ENCODE measurements around the gene TMEM132A.

The TMEM132A gene

DNA sequence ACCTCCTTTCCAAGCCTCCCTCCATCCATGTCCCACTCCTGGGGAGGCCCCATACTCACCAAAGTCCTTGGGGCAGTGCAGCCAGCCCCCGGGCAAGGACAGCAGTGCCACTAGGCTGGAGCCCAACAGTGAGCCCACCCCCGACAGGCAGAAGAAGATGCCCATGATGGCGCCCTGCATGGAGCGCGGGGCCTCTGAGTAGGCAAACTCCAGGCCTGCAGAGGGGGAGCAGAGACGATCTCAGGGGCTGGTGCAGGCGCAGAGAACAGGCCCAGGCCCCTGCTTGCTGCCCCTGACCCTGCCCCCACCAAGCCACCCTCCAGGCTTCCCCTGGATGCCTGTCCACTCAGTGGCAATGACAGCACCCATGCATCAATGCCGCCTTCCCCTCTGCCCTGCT, 13.6 kb downstream of the TMEM132A start:
- Histone ChIP-seq H4K20me1 (ENCODE audit: insufficient read depth, low read length) (no peaks in the 10 kb centered on the region), H3K4me1 (ENCODE audit: insufficient read depth, low read length) (no peaks in the 10 kb centered on the region), H3K27ac (ENCODE audit: low read length) (no peak overlapping the region), H3K36me3 (ENCODE audit: insufficient read depth, low read length) (no peaks in the 10 kb centered on the region), H2AFZ (ENCODE audit: low read depth, low read length) (no peak overlapping the region), H3K79me2 (ENCODE audit: insufficient read depth, low read length) (no peaks in the 10 kb centered on the region), H3K4me2 (ENCODE audit: insufficient read depth, low read length) (no peak overlapping the region), H3K9me3 (ENCODE audit: insufficient read depth, low read length, severe bottlenecking) (no peaks in the 10 kb centered on the region), H3K4me3 (ENCODE audit: low read depth in 1 of 2, low read length in 2 of 2) (no peak overlapping the region), H3K9ac (ENCODE audit: low read depth, low read length) (no peak overlapping the region), H3K27me3 (ENCODE audit: insufficient read depth, low read length, poor library complexity) (peaks cover 4% of the 10 kb centered on the region)
- ATAC-seq (ENCODE audit: insufficient read depth, low read depth) (no peak), DNase-seq (no peak)
- no peak for TF ChIP-seq EZH2 (IDR thresholded peaks at IDR 0.05; ENCODE audit: borderline replicate concordance, low read depth, low read length, severe bottlenecking)
- TF ChIP-seq CTCF (IDR thresholded peaks at IDR 0.05; ENCODE audit: borderline replicate concordance, extremely low read depth, low read length, poor library complexity, severe bottlenecking) = no peak

DNA sequence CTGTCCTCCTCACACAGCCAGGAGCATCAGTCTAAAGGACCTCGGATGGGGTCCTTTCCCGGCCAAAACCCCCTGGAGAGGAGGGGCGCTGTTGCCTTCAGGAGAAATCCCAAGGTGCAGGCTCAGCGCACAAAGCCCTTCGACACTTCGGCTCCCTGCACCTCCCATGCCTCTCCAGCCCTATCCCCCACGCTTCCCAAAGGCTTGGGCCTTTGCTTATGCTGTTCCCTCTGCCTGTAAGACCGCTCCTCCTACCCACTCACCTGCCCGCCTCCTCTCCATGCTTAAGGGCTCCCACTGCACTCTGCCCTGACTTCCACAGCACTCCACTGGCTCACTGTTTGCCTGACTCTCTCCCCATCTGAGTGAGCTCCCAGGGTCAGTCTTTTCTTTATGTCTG, 14.2 kb downstream of the TMEM132A start:
- Histone ChIP-seq H3K4me3 (ENCODE audit: low read depth in 1 of 2, low read length in 2 of 2) (no peak overlapping the region), H3K27me3 (ENCODE audit: insufficient read depth, low read length, poor library complexity) (peaks cover 4% of the 10 kb centered on the region), H3K9me3 (ENCODE audit: insufficient read depth, low read length, severe bottlenecking) (no peaks in the 10 kb centered on the region), H3K9ac (ENCODE audit: low read depth, low read length) (no peak overlapping the region), H3K79me2 (ENCODE audit: insufficient read depth, low read length) (no peaks in the 10 kb centered on the region), H2AFZ (ENCODE audit: low read depth, low read length) (no peak overlapping the region), H3K36me3 (ENCODE audit: insufficient read depth, low read length) (no peaks in the 10 kb centered on the region), H3K27ac (ENCODE audit: low read length) (no peak overlapping the region), H4K20me1 (ENCODE audit: insufficient read depth, low read length) (no peaks in the 10 kb centered on the region), H3K4me1 (ENCODE audit: insufficient read depth, low read length) (no peaks in the 10 kb centered on the region), H3K4me2 (ENCODE audit: insufficient read depth, low read length) (no peak overlapping the region)
- no peak for ATAC-seq (ENCODE audit: insufficient read depth, low read depth)
- TF ChIP-seq CTCF (IDR thresholded peaks at IDR 0.05; ENCODE audit: borderline replicate concordance, extremely low read depth, low read length, poor library complexity, severe bottlenecking) (no peak), EZH2 (IDR thresholded peaks at IDR 0.05; ENCODE audit: borderline replicate concordance, low read depth, low read length, severe bottlenecking) (no peak)
- DNase-seq = no peak

DNA sequence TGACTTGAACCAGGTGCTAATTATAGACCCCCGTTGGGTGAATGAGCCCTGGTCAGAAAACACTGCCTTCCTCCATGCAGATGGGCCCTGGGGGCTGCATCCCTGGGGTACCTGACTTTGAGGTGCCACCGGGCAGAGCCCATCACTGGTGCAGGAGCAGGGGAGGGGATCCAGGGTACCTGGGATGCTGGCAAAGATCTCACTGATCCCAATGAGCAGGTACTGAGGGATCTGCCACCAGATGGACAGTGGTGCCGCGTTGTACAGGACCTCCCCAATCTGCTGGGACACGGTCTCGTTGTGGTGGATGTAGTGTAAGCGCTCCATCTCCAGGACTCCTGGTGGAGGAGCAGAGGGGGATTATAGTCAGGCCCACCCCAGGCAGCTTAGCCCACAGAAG, 15.0 kb downstream of the TMEM132A start:
- DNase-seq (no peak), ATAC-seq (ENCODE audit: insufficient read depth, low read depth) (no peak)
- no peaks in the 10 kb centered on the region for H3K4me1 ChIP-seq (ENCODE audit: insufficient read depth, low read length)
- H3K9me3 ChIP-seq (ENCODE audit: insufficient read depth, low read length, severe bottlenecking) = no peaks in the 10 kb centered on the region
- no peaks in the 10 kb centered on the region for H4K20me1 ChIP-seq (ENCODE audit: insufficient read depth, low read length)
- H3K79me2 ChIP-seq (ENCODE audit: insufficient read depth, low read length) = no peaks in the 10 kb centered on the region
- H3K4me3 ChIP-seq (ENCODE audit: low read depth in 1 of 2, low read length in 2 of 2) = no peak overlapping the region
- peaks cover 4% of the 10 kb centered on the region for H3K27me3 ChIP-seq (ENCODE audit: insufficient read depth, low read length, poor library complexity)
- TF ChIP-seq EZH2 (IDR thresholded peaks at IDR 0.05; ENCODE audit: borderline replicate concordance, low read depth, low read length, severe bottlenecking) (no peak), CTCF (IDR thresholded peaks at IDR 0.05; ENCODE audit: borderline replicate concordance, extremely low read depth, low read length, poor library complexity, severe bottlenecking) (no peak)
- H3K36me3 ChIP-seq (ENCODE audit: insufficient read depth, low read length) = no peaks in the 10 kb centered on the region
- H3K27ac ChIP-seq (ENCODE audit: low read length) = no peak overlapping the region
- no peak overlapping the region for H3K9ac ChIP-seq (ENCODE audit: low read depth, low read length)
- no peak overlapping the region for H2AFZ ChIP-seq (ENCODE audit: low read depth, low read length)
- no peak overlapping the region for H3K4me2 ChIP-seq (ENCODE audit: insufficient read depth, low read length)

DNA sequence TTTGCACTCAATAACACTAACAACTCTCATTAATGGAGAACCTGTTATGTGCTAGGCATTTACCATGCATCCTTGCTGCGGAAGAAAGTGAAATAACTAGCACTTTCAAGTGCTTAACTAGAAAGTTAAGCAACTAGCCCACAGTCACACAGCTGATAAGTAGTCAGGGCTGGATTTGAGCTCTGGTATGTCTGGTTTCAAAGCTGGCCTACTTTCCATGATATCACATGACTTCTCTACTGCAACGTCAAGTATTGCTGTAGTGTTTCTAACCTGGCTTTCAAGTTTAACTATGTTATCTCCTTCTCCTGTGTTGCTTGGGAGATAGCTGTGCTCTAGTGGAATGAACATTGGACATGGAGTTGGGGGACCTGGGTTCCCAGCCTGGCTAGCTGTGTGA, 15.6 kb downstream of the TMEM132A start:
- H2AFZ ChIP-seq (ENCODE audit: low read depth, low read length) = no peak overlapping the region
- no peaks in the 10 kb centered on the region for H3K79me2 ChIP-seq (ENCODE audit: insufficient read depth, low read length)
- no peaks in the 10 kb centered on the region for H3K36me3 ChIP-seq (ENCODE audit: insufficient read depth, low read length)
- no peaks in the 10 kb centered on the region for H3K4me1 ChIP-seq (ENCODE audit: insufficient read depth, low read length)
- H3K9me3 ChIP-seq (ENCODE audit: insufficient read depth, low read length, severe bottlenecking) = no peaks in the 10 kb centered on the region
- peaks cover 4% of the 10 kb centered on the region for H3K27me3 ChIP-seq (ENCODE audit: insufficient read depth, low read length, poor library complexity)
- no peak overlapping the region for H3K4me2 ChIP-seq (ENCODE audit: insufficient read depth, low read length)
- DNase-seq (no peak), ATAC-seq (ENCODE audit: insufficient read depth, low read depth) (no peak)
- no peaks in the 10 kb centered on the region for H4K20me1 ChIP-seq (ENCODE audit: insufficient read depth, low read length)
- H3K4me3 ChIP-seq (ENCODE audit: low read depth in 1 of 2, low read length in 2 of 2) = no peak overlapping the region
- TF ChIP-seq EZH2 (IDR thresholded peaks at IDR 0.05; ENCODE audit: borderline replicate concordance, low read depth, low read length, severe bottlenecking) (no peak), CTCF (IDR thresholded peaks at IDR 0.05; ENCODE audit: borderline replicate concordance, extremely low read depth, low read length, poor library complexity, severe bottlenecking) (no peak)
- no peak overlapping the region for H3K27ac ChIP-seq (ENCODE audit: low read length)
- H3K9ac ChIP-seq (ENCODE audit: low read depth, low read length) = no peak overlapping the region

Data from DND-41 (cell line).